Liver (tissue), 3 donors: ENCODE measurements around the gene LEAP2.

Experiments used
- GABPA ChIP-seq, 2 donors: IDR thresholded peaks in 1 of 2; conservative IDR thresholded peaks in 1 of 2; 2 replicates each; pipeline ENCODE4 v1.6.1; 2016; ENCODE audit warnings: antibody characterized with exemption in 2 of 2, mild to moderate bottlenecking in 1 of 2, moderate library complexity in 1 of 2
- RAD21 ChIP-seq, 2 donors: IDR thresholded peaks; 2 replicates each; pipeline ENCODE4 v1.6.1; 2016; ENCODE audit warnings: antibody characterized with exemption in 2 of 2, mild to moderate bottlenecking in 2 of 2
- SP1 ChIP-seq: IDR thresholded peaks from 2 replicates; pipeline ENCODE4 v1.6.1; 2018; ENCODE audit warnings: antibody characterized with exemption, mild to moderate bottlenecking
- TAF1 ChIP-seq: conservative IDR thresholded peaks from 2 replicates; pipeline ENCODE4 v1.6.1; 2016; ENCODE audit warnings: antibody characterized with exemption, mild to moderate bottlenecking
- YY1 ChIP-seq: IDR thresholded peaks from 2 replicates; pipeline ENCODE4 v1.6.1; 2016; ENCODE audit warnings: antibody characterized with exemption, mild to moderate bottlenecking
- TF ChIP-seq, protein P1 (sequence below): fragments of 150-350 bp; IDR thresholded peaks from 2 replicates; pipeline ENCODE4 v1.5.1; 2017; ENCODE audit warnings: improper control_type of control experiment, low read depth, low read length; ENCODE audit not compliant: missing input control
- TF ChIP-seq, protein P2 (sequence below): IDR thresholded peaks from 2 replicates; pipeline ENCODE4 v1.6.1; 2016; ENCODE audit warnings: antibody characterized with exemption
- TF ChIP-seq, protein P3 (sequence below): IDR thresholded peaks from 2 replicates; pipeline ENCODE4 v1.6.1; 2016; ENCODE audit warnings: antibody characterized with exemption, mild to moderate bottlenecking
- donor health status: healthy.
- donor health status: healthy.

DNA sequence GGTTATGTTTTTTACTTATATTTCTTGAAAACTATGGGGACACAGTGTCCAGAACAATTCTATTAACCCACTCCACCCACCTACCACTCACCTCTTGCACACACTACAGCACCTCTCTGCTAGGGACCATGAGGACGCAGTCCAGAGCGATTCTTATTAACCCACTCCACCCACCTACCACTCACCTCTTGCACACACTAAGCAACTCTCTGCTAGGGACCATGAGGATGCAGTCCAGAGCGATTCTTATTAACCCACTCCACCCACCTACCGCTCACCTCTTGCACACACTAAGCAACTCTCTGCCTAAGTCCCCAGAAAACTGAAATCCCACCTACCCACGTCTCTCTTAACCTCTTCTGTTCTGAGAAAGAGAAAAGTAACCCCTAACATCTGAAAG lies 40.9 kb upstream of the LEAP2 start:
- TF ChIP-seq TAF1, result no peak
- TF ChIP-seq, protein P1, sequence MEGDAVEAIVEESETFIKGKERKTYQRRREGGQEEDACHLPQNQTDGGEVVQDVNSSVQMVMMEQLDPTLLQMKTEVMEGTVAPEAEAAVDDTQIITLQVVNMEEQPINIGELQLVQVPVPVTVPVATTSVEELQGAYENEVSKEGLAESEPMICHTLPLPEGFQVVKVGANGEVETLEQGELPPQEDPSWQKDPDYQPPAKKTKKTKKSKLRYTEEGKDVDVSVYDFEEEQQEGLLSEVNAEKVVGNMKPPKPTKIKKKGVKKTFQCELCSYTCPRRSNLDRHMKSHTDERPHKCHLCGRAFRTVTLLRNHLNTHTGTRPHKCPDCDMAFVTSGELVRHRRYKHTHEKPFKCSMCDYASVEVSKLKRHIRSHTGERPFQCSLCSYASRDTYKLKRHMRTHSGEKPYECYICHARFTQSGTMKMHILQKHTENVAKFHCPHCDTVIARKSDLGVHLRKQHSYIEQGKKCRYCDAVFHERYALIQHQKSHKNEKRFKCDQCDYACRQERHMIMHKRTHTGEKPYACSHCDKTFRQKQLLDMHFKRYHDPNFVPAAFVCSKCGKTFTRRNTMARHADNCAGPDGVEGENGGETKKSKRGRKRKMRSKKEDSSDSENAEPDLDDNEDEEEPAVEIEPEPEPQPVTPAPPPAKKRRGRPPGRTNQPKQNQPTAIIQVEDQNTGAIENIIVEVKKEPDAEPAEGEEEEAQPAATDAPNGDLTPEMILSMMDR, result no peak
- no peak for TF ChIP-seq YY1
- no peak for TF ChIP-seq SP1
- TF ChIP-seq, protein P2, sequence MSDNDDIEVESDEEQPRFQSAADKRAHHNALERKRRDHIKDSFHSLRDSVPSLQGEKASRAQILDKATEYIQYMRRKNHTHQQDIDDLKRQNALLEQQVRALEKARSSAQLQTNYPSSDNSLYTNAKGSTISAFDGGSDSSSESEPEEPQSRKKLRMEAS, result no peak
- TF ChIP-seq GABPA (IDR thresholded peaks at IDR 0.05 in 1 of 2, conservative IDR thresholded peaks at IDR 0.05 in 1 of 2), result no peak
- TF ChIP-seq RAD21 (IDR thresholded peaks at IDR 0.05), result no peak
- TF ChIP-seq, protein P3, sequence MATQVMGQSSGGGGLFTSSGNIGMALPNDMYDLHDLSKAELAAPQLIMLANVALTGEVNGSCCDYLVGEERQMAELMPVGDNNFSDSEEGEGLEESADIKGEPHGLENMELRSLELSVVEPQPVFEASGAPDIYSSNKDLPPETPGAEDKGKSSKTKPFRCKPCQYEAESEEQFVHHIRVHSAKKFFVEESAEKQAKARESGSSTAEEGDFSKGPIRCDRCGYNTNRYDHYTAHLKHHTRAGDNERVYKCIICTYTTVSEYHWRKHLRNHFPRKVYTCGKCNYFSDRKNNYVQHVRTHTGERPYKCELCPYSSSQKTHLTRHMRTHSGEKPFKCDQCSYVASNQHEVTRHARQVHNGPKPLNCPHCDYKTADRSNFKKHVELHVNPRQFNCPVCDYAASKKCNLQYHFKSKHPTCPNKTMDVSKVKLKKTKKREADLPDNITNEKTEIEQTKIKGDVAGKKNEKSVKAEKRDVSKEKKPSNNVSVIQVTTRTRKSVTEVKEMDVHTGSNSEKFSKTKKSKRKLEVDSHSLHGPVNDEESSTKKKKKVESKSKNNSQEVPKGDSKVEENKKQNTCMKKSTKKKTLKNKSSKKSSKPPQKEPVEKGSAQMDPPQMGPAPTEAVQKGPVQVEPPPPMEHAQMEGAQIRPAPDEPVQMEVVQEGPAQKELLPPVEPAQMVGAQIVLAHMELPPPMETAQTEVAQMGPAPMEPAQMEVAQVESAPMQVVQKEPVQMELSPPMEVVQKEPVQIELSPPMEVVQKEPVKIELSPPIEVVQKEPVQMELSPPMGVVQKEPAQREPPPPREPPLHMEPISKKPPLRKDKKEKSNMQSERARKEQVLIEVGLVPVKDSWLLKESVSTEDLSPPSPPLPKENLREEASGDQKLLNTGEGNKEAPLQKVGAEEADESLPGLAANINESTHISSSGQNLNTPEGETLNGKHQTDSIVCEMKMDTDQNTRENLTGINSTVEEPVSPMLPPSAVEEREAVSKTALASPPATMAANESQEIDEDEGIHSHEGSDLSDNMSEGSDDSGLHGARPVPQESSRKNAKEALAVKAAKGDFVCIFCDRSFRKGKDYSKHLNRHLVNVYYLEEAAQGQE, result no peak
